Endothelial cell (in vitro differentiated cells): ENCODE data around the gene EIF4G1. TPM values are rescaled to one million over a fixed set of nuclear protein-coding genes. Genes with fewer than 3 reads are reported as not detected.
A peak's percentile ranks its signal among the peaks of the same experiment; 100 is the strongest.

Source experiments
- DNase-seq: peaks from one replicate; pipeline ENCODE4 v3.0.0; 2021; ENCODE audit warnings: low spot score
- H3K27ac Mint-ChIP-seq: one replicate; pipeline ENCODE4 v1.8.0; 2021; ENCODE audit warnings: mixed read lengths, inconsistent platforms; ENCODE audit not compliant: unreplicated experiment
- H3K27me3 Mint-ChIP-seq: one replicate; pipeline ENCODE4 v1.8.0; 2021; ENCODE audit warnings: mild to moderate bottlenecking, moderate library complexity, mixed read lengths, inconsistent platforms; ENCODE audit not compliant: unreplicated experiment
- H3K36me3 Mint-ChIP-seq: one replicate; pipeline ENCODE4 v1.8.0; 2021; ENCODE audit warnings: mild to moderate bottlenecking, low read depth, mixed read lengths, inconsistent platforms; ENCODE audit not compliant: unreplicated experiment
- H3K4me1 Mint-ChIP-seq: one replicate; pipeline ENCODE4 v1.8.0; 2021; ENCODE audit warnings: mild to moderate bottlenecking, mixed read lengths, inconsistent platforms; ENCODE audit not compliant: unreplicated experiment
- H3K4me3 Mint-ChIP-seq: one replicate; pipeline ENCODE4 v1.8.0; 2021; ENCODE audit warnings: mild to moderate bottlenecking, mixed read lengths, inconsistent platforms; ENCODE audit not compliant: unreplicated experiment
- H3K9me3 Mint-ChIP-seq: one replicate; pipeline ENCODE4 v1.8.0; 2021; ENCODE audit warnings: mixed read lengths, inconsistent platforms; ENCODE audit not compliant: unreplicated experiment
- CTCF ChIP-seq: fragments of 200-600 bp; sonication (generic); IDR thresholded peaks from one replicate; pipeline ENCODE4 v1.5.0; 2021; ENCODE audit warnings: antibody characterized with exemption; ENCODE audit not compliant: unreplicated experiment
- total RNA-seq: library from RNA; stranded (reverse); fragmentation: NEBNext Ultra II Directional; extraction: Animal tissue kit (Norgen Biotek cat#: 25700); gene quantifications from one replicate; pipeline ENCODE4 v1.2.1, GENCODE V29; 2021; ENCODE audit not compliant: unreplicated experiment

EIF4G1 gene
- total RNA-seq, 1 donor from 2014 or later, result 390 TPM

GRCh38 chr3:184296616-184297015 is 17.8 kb upstream of the EIF4G1 start:
- DNase-seq, result no peak
- H3K27me3 Mint-ChIP-seq, result peaks cover 3% of the 10 kb centered on the region
- peaks cover 4% of the 10 kb centered on the region for H3K36me3 Mint-ChIP-seq
- H3K4me3 Mint-ChIP-seq, result no peak overlapping the region
- no peak overlapping the region for H3K27ac Mint-ChIP-seq
- no peaks in the 10 kb centered on the region for H3K9me3 Mint-ChIP-seq
- H3K4me1 Mint-ChIP-seq, result peaks cover 19% of the 10 kb centered on the region
- TF ChIP-seq CTCF, result no peak

- DNase-seq, result peak; percentile 99
- H3K36me3 Mint-ChIP-seq, result peaks cover 24% of the 10 kb centered on the region
Measured at GRCh38 chr3:184298759-184299487, 15.5 kb upstream of the EIF4G1 start, which contains the start of gene PSMD2. Gene PSMD2, plus strand, starts transcription at chr3:184299241. Its CDS starts 26 bp downstream, at chr3:184299267.

GRCh38 chr3:184299488-184300377 is 14.7 kb upstream of the EIF4G1 start:
- Mint-ChIP-seq H3K4me3 (peak overlapping the region; percentile 99), H3K36me3 (peaks cover 32% of the 10 kb centered on the region)

More at GRCh38 chr3:184298759-184299487, 15.5 kb upstream of the EIF4G1 start, which contains the start of gene PSMD2:
- no peaks in the 10 kb centered on the region for H3K9me3 Mint-ChIP-seq
- H3K4me1 Mint-ChIP-seq, result peaks cover 14% of the 10 kb centered on the region
- TF ChIP-seq CTCF, result no peak
- H3K27ac Mint-ChIP-seq, result peak within 1 kb of the TSS; percentile 92
- peaks cover 3% of the 10 kb centered on the region for H3K27me3 Mint-ChIP-seq
- peak within 1 kb of the TSS; percentile 99 for H3K4me3 Mint-ChIP-seq

GRCh38 chr3:184300378-184300720 is 14.1 kb upstream of the EIF4G1 start:
- no peak for TF ChIP-seq CTCF
- Mint-ChIP-seq H3K4me3 (peak overlapping the region; percentile 99), H3K36me3 (peaks cover 35% of the 10 kb centered on the region), H3K4me1 (peaks cover 14% of the 10 kb centered on the region), H3K9me3 (no peaks in the 10 kb centered on the region), H3K27me3 (peaks cover 6% of the 10 kb centered on the region), H3K27ac (peak overlapping the region; percentile 92)
- no peak for DNase-seq

More at GRCh38 chr3:184299488-184300377, 14.7 kb upstream of the EIF4G1 start:
- Mint-ChIP-seq H3K9me3 (no peaks in the 10 kb centered on the region), H3K27ac (peak overlapping the region; percentile 92), H3K27me3 (peaks cover 6% of the 10 kb centered on the region), H3K4me1 (peaks cover 14% of the 10 kb centered on the region)
- no peak for TF ChIP-seq CTCF
- DNase-seq, result no peak
